ENCODE results near the gene PDP2.

Gene PDP2

GRCh38 chr16:66935314-66936011 lies 55.1 kb downstream of the PDP2 start, which contains the start of gene CES2:
Gene CES2 (plus strand): TSS chr16:66935516. CDS start chr16:66935636, 120 bp downstream.
- no peak for DNase-seq (ENCODE audit: low read depth)

DNA sequence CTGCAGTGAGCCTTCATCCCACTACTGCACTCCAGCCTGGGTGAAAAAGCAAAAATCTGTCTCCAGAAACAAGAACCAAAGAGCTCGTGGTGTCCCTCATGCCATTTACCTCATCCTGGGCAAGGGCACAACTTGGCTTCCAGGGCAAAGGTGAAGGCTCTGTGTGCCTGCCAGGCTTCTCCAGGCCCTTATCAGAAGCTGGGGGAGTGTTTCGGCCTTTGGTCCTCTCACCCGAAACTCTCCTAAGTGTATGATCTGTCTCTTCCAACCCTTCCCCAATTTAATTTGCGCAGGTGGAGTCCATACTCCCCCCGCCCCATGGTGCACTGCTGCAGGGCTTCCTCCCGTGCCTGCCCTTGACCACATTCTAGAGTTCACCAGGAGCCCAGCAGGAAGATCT lies 56.1 kb downstream of the PDP2 start:
- DNase-seq (ENCODE audit: low read depth) = no peak

DNA sequence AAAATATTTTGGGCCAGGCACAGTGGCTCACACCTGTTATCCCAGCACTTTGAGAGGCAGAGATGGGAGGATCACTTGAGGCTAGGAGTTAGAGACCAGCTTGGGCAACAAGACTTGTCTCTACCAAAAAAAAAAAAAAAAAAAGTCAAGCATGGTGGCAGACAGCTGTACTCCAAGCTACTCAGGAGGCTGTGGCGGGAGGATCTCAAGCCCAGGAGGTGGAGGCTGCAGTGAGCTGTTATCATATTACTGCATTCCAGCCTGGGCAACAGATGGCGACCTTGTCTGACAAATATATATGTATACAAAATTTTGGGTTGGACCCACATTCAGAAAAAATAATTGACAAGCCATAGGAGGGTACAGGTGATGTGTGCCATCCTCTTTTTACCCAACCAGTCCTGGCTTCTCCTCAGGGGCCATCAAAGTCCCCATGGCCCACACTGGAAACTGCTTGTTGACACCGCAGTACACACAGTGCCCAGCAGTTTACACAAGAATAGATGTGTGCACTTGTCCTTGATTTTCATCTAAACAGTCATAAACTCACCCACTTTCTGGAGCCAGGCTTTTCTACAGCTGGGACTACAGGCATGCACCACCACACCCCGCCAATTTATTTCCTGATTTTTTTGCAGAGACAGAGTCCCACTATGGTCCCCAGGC lies 56.7 kb downstream of the PDP2 start:
- DNase-seq (ENCODE audit: low read depth) = no peak

DNA sequence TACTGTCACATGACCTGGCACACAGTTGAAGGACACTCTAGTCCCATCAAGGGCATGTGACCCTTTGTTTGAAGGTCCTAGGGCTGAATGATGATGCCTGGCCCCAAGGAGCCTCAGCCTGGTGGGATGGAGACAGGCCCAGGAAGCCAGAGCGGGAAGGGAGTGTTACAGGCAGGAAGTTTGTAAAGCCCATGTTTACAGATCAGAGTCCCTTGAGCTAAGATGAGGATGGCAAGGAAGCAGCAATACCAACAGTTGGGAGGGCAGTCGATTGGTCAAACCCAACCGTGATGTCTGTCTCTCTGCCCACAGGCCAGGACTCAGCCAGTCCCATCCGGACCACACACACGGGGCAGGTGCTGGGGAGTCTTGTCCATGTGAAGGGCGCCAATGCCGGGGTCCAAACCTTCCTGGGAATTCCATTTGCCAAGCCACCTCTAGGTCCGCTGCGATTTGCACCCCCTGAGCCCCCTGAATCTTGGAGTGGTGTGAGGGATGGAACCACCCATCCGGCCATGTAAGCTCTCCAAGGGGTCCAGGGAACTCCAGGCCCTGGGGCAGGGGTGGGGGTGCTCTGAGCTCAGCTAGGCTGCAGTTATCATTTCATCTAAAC lies 57.5 kb downstream of the PDP2 start:
- DNase-seq (ENCODE audit: low read depth) = no peak

- DNase-seq (ENCODE audit: low read depth) = no peak
Observed at GRCh38 chr16:66939366-66939765, 59.1 kb downstream of the PDP2 start.

DNA sequence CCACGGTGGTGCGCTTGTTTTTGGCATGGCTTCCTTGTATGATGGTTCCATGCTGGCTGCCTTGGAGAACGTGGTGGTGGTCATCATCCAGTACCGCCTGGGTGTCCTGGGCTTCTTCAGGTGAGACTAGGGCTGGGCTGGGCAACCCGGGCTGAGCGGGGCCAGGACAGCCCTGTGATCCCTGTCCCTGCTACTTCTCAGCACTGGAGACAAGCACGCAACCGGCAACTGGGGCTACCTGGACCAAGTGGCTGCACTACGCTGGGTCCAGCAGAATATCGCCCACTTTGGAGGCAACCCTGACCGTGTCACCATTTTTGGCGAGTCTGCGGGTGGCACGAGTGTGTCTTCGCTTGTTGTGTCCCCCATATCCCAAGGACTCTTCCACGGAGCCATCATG lies 59.9 kb downstream of the PDP2 start:
- no peak for DNase-seq (ENCODE audit: low read depth)

Data from activated T-cell treated with anti-CD3 and anti-CD28 coated beads for 1 hour (primary cell).